ENCODE data around the gene ADAMTSL1. TPM values are rescaled to one million over a fixed set of nuclear protein-coding genes. Genes with fewer than 3 reads are reported as not detected.

The ADAMTSL1 gene
- total RNA-seq, 2 experiments from 2014 or later: not detected

DNA sequence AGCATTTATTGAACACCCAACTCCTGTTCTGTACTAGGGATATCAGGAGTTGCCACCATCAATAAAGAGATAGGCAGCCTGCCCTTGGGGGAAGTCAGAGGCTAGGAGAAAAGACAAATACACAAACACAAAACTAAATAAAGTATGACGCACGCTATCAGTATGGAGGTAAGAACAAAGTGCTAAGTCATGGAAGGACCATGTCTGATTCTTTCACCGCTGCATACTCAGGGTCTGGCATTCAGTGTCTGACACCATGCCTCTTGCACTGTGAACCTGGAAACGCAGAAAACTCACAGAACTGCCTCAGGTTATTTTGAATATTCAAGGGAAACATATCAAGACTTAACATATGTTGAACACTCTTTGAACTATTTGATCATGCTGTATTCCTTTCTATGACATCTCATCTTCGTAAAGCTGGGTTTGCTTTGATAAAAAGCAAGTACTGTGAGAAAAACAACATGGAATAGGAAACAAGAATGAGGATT lies 65.3 kb downstream of the ADAMTSL1 start:
- Mint-ChIP-seq H3K9me3 (peaks cover 12% of the 10 kb centered on the region), H3K27me3 (no peaks in the 10 kb centered on the region), H3K27ac (no peak overlapping the region), H3K4me1 (no peaks in the 10 kb centered on the region), H3K36me3 (no peaks in the 10 kb centered on the region), H3K4me3 (no peak overlapping the region)
- no peak for ATAC-seq (ENCODE audit: low read depth)
- POLR2A ChIA-PET: no interaction called here
- DNase-seq: no peak

GRCh38 chr9:18542837-18543405 lies 69.0 kb downstream of the ADAMTSL1 start:
- no peak for ATAC-seq (ENCODE audit: low read depth)
- Mint-ChIP-seq H3K27me3 (no peaks in the 10 kb centered on the region), H3K36me3 (no peaks in the 10 kb centered on the region), H3K4me3 (no peak overlapping the region), H3K9me3 (no peaks in the 10 kb centered on the region), H3K27ac (no peak overlapping the region), H3K4me1 (no peaks in the 10 kb centered on the region)
- POLR2A ChIA-PET: no interaction called here
- no peak for DNase-seq

DNA sequence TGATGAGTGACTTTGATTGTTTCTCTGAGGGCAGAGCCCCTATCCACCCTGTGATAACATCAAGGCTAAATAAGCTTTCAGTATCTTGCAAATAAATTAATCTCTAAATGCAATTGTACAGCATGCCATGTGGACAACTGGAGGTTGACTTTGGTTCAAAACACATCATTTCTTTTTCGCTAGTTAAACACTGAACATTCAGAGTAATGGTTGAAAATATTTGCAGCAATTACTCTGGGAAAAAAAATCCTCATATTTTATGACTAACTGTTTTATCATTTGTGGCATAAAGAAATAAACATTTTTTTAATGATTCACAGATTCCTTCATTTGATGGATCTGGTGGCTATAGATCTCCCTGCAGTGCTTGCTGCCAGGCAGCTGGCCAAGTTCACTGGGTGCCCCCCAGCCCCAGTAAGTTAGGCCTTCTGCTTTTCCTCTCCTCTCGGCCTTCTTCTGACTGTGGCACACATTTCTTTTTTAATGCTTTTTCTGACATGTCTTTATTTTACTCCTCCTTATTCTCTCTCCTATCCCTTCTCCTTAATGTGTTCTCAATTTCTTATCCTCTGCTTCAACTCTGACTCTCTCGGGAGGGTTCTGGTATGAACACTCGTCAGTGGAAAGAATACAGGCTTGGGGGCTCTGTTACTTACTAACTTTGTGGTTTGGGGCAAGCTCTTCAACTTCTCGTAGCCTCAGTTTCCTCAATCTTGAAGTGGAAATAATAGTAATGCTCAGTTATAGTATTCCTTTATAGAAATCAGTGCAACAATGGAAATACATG lies 69.6 kb downstream of the ADAMTSL1 start:
- Mint-ChIP-seq H3K36me3 (no peaks in the 10 kb centered on the region), H3K4me3 (no peak overlapping the region), H3K4me1 (no peaks in the 10 kb centered on the region), H3K9me3 (no peaks in the 10 kb centered on the region), H3K27me3 (no peaks in the 10 kb centered on the region), H3K27ac (no peak overlapping the region)
- DNase-seq: no peak
- POLR2A ChIA-PET: no interaction called here
- ATAC-seq (ENCODE audit: low read depth): no peak

DNA sequence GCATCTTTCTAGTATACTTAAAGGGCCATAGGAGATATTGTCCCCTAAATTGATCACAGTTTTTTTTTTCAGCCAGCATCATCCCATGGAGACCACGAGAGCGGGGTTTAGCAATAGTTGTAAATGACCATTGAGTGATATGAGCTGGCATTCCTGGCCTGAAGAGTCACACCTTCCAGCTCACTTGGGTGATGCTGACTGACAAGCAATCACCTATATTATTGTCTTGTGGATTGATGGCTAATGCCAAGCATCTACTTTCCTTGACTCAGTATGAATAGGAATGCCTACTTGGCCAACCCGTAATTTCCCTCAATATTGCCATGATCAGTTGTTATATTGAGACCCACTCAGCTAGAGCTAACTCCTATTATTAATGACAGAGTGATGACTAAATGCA lies 70.5 kb downstream of the ADAMTSL1 start:
- H3K36me3 Mint-ChIP-seq: no peaks in the 10 kb centered on the region
- POLR2A ChIA-PET: no interaction called here
- DNase-seq: no peak
- no peaks in the 10 kb centered on the region for H3K4me1 Mint-ChIP-seq
- ATAC-seq (ENCODE audit: low read depth): no peak
- no peaks in the 10 kb centered on the region for H3K9me3 Mint-ChIP-seq
- H3K27ac Mint-ChIP-seq: no peak overlapping the region
- no peaks in the 10 kb centered on the region for H3K27me3 Mint-ChIP-seq
- H3K4me3 Mint-ChIP-seq: no peak overlapping the region

GRCh38 chr9:18545636-18546360 lies 71.8 kb downstream of the ADAMTSL1 start:
- no peak for ATAC-seq (ENCODE audit: low read depth)
- Mint-ChIP-seq H3K27ac (no peak overlapping the region), H3K36me3 (no peaks in the 10 kb centered on the region), H3K9me3 (no peaks in the 10 kb centered on the region), H3K4me1 (no peaks in the 10 kb centered on the region), H3K27me3 (no peaks in the 10 kb centered on the region), H3K4me3 (no peak overlapping the region)
- POLR2A ChIA-PET: no interaction called here
- no peak for DNase-seq

DNA sequence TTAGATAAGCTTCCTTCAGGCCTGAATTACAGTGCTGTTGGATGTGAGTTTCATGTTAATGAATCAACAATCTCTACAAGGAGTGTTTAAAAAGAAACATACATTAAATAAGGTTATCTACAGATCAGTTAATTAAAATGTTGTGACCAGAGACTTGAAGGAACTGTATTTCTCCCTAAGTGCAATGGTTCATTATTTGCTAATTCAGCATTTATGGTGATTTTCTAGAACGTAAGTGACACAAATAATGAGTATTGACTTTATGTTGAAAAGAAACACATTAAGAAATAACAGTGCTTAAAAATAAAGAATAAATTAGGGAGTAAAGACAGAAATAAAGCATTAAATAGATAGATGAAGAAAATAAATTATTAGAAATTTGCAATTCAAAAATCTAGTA lies 74.5 kb downstream of the ADAMTSL1 start:
- no peaks in the 10 kb centered on the region for H3K4me1 Mint-ChIP-seq
- no peak for ATAC-seq (ENCODE audit: low read depth)
- H3K27ac Mint-ChIP-seq: no peak overlapping the region
- H3K9me3 Mint-ChIP-seq: no peaks in the 10 kb centered on the region
- no peaks in the 10 kb centered on the region for H3K27me3 Mint-ChIP-seq
- DNase-seq: no peak
- H3K4me3 Mint-ChIP-seq: no peak overlapping the region
- no peaks in the 10 kb centered on the region for H3K36me3 Mint-ChIP-seq
- POLR2A ChIA-PET: no interaction called here

GRCh38 chr9:18549772-18550171 lies 75.8 kb downstream of the ADAMTSL1 start:
- POLR2A ChIA-PET: no interaction called here
- ATAC-seq (ENCODE audit: low read depth) (no peak), DNase-seq (no peak)
- Mint-ChIP-seq H3K4me3 (no peak overlapping the region), H3K4me1 (no peaks in the 10 kb centered on the region), H3K36me3 (no peaks in the 10 kb centered on the region), H3K27me3 (no peaks in the 10 kb centered on the region), H3K9me3 (no peaks in the 10 kb centered on the region), H3K27ac (no peak overlapping the region)

DNA sequence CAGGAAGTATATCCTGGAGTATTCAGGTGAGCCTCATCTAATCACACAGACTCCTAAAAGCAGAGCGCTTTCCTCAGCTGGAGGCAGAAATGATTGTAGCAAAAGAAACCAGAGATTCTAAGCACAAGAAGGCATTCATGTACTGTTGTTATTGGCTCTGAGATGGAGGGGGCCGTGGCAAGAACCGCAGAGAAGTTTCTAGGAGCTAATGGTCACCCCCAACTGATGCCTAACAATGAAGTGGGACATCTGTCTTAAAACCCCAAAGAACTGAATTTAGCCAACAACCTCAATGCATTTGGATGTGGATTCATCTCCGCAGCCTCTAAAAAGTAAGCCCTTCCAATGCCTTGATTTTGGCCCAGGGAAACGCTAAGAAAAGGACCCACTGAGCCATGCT lies 76.3 kb downstream of the ADAMTSL1 start:
- ATAC-seq (ENCODE audit: low read depth) (no peak), DNase-seq (no peak)
- Mint-ChIP-seq H3K36me3 (no peaks in the 10 kb centered on the region), H3K9me3 (no peaks in the 10 kb centered on the region), H3K27me3 (no peaks in the 10 kb centered on the region), H3K27ac (no peak overlapping the region), H3K4me1 (no peaks in the 10 kb centered on the region), H3K4me3 (no peak overlapping the region)
- POLR2A ChIA-PET: no interaction called here

- POLR2A ChIA-PET: no interaction called here
- H3K9me3 Mint-ChIP-seq: peaks cover 3% of the 10 kb centered on the region
- DNase-seq (no peak), ATAC-seq (ENCODE audit: low read depth) (no peak)
- H3K36me3 Mint-ChIP-seq: no peaks in the 10 kb centered on the region
- no peak overlapping the region for H3K27ac Mint-ChIP-seq
- H3K4me3 Mint-ChIP-seq: no peak overlapping the region
- H3K4me1 Mint-ChIP-seq: no peaks in the 10 kb centered on the region
- peaks cover 3% of the 10 kb centered on the region for H3K27me3 Mint-ChIP-seq
Measured at GRCh38 chr9:18554244-18554643, 80.3 kb downstream of the ADAMTSL1 start.

DNA sequence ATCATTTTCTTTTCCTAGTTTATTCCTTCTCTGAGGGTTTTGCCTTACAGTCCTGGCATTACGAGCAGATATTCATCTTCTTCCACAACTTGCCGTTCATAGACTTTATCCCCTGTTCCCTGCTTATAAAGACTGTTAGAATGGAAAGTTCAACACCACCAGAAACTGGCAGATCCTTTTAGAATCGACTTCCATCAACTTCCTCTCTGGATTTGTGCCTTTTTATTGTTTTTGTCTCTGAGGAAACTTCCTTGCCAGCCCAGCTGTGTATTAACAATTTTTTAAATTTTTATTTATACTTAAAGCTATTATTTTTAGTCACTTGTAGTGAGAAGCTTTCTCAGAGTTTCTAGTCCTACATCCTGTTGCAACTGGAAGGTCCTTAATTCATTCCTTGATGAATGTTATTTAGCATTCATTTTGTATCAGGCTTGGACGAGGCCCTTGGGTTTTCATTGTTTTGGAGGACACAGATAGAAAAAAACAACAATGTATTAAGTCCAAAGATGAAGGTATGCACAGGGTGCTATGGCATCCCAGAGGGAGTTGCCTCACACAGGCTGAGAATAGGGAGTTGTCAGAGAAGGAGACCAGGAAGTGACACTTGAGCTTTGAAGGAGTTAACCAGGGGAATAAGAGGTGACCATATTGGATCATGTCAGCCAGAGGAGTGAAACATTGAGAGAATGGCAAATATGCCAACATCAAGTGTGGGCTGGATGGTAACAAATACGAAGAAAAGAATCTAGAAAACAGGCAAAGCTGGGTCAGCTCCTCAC lies 81.3 kb downstream of the ADAMTSL1 start:
- no peaks in the 10 kb centered on the region for H3K36me3 Mint-ChIP-seq
- no peak overlapping the region for H3K27ac Mint-ChIP-seq
- H3K4me1 Mint-ChIP-seq: no peaks in the 10 kb centered on the region

DNA sequence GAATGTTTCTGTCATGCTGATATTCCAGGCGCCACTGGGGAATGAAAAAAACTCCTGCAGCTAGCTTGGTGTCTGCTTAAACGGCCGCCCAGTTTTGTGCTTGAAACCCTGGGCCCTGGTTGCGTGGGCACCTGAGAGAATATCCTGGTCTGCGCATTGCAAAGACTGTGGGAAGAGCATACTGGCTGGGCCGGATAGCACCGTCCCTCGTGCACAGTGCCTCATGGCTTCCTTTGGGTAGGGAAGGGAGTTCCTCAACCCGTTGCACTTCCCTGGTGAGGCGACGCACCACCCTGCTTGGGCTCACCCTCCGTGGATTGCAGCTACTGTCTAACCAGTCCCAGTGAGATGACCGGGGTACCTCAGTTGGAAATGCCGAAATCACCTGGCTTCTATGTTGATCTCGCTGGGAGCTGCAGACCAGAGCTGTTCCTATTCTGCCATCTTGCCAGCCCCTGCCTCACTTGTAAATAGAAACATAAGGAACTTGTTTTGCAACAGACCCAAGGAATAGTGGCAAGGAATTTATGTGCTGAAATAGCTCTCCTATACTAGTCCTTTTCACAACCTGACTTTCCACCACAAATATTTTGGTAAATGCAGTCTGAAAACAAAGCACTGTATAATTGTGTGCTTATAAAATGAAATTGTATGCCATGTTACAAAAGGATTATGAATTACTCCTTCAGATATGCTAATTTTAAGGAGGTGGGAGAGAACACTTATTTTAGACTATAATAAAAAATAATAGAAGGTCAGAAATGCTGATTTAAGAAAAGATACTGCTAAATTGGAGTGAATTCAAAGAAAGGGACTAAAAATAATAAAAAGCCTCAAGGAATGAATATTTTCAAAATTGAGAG lies 90.3 kb downstream of the ADAMTSL1 start:
- DNase-seq (no peak), ATAC-seq (ENCODE audit: low read depth) (no peak)
- Mint-ChIP-seq H3K27ac (no peak overlapping the region), H3K9me3 (no peaks in the 10 kb centered on the region), H3K4me3 (no peak overlapping the region), H3K36me3 (no peaks in the 10 kb centered on the region), H3K4me1 (no peaks in the 10 kb centered on the region), H3K27me3 (no peaks in the 10 kb centered on the region)
- POLR2A ChIA-PET: no interaction called here

More for the DNA sequence above, 81.3 kb downstream of the ADAMTSL1 start:
- no peak overlapping the region for H3K4me3 Mint-ChIP-seq
- peaks cover 3% of the 10 kb centered on the region for H3K9me3 Mint-ChIP-seq
- POLR2A ChIA-PET: no interaction called here
- ATAC-seq (ENCODE audit: low read depth): no peak
- peaks cover 3% of the 10 kb centered on the region for H3K27me3 Mint-ChIP-seq
- no peak for DNase-seq

DNA sequence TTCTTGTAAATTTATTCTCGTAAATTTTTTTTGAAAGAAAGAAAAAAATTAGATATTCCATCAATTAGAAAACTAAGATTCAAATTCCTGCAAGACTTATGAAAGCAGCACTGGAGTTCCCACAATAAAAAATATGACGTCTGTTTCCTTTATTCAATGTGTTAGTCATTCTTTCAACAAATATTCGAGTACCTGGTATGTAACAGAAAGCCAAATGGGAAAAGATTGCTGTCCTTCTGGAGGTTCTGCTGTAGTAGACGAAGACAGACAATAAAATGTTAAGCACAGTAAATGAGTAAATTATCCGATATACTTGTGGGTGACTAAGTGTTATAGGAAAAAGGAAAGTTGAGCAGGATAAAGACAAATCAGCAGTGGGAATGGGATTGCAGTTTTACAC lies 92.2 kb downstream of the ADAMTSL1 start:
- ATAC-seq (ENCODE audit: low read depth) (no peak), DNase-seq (no peak)
- Mint-ChIP-seq H3K36me3 (no peaks in the 10 kb centered on the region), H3K27ac (no peak overlapping the region), H3K27me3 (no peaks in the 10 kb centered on the region), H3K9me3 (no peaks in the 10 kb centered on the region), H3K4me3 (no peak overlapping the region), H3K4me1 (no peaks in the 10 kb centered on the region)
- POLR2A ChIA-PET: no interaction called here

DNA sequence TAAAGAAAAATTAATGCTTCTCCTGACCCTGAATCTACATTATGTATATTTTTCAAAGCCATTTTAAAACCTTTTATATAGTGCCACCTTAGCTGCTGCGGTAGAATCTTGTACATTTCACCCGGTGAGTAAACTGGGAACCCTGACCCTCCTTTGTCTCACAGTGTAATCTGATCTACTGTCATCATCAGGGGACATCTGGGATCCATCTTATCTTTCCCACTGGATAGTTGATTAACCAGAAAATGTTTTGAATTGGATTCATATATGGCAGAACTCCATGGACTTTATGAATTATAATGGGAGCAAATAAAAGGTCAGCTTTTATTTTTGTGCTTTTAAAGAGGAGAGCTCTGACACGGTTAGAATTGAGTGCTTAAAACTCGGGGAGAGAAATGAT lies 95.0 kb downstream of the ADAMTSL1 start:
- ATAC-seq (ENCODE audit: low read depth) (no peak), DNase-seq (no peak)
- Mint-ChIP-seq H3K4me1 (no peaks in the 10 kb centered on the region), H3K27ac (no peak overlapping the region), H3K9me3 (no peaks in the 10 kb centered on the region), H3K4me3 (no peak overlapping the region), H3K36me3 (no peaks in the 10 kb centered on the region), H3K27me3 (no peaks in the 10 kb centered on the region)
- POLR2A ChIA-PET: no interaction called here

Measured in activated naive CD8-positive, alpha-beta T cell treated with anti-CD3 and anti-CD28 coated beads, Interleukin-2, amount 10 ng/mL, durations not matched to agents 7 days and 5 days (primary cell).